Measurements from ENCODE around the gene OAS2.

OAS2 gene

DNA sequence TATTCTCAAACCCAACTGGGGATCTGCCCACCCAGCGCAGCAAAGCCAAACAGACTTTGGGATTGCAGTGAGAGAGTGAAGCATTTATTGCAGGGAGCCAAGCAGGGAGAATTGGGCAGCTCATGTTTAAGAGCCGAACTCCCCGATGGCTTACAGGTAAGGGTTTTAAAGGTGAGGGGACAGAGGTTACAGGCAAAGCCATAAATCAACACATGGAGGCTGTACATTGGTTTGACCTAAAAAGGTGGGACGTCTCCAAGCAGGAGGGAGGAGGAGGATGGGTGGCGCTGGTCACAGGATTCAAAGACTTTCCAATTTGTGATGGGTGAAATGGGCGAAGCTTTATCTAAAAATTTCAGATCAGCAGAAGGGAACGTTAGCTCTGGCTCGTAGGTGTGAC is 18.2 kb downstream of the OAS2 start:
- Histone ChIP-seq H3K9me3 (ENCODE audit: insufficient read depth, low read length) (no peaks in the 10 kb centered on the region; the same call in 1 of the 2 replicates), H3K79me2 (ENCODE audit: insufficient read depth, low read length) (no peaks in the 10 kb centered on the region), H3K27me3 (ENCODE audit: low read length) (no peaks in the 10 kb centered on the region), H2AFZ (ENCODE audit: low read depth, low read length, severe bottlenecking) (no peak overlapping the region), H3K4me2 (ENCODE audit: low read depth, low read length, poor library complexity, severe bottlenecking) (no peak overlapping the region), H3K9ac (ENCODE audit: low read length) (no peak overlapping the region), H3K27ac (ENCODE audit: low read depth, low read length) (no peak overlapping the region), H3K9me2 (replicated peaks; ENCODE audit: insufficient read depth, low read length) (no peaks in the 10 kb centered on the region), H3F3A (ENCODE audit: insufficient read depth) (peaks cover 13% of the 10 kb centered on the region), H3K4me3 (ENCODE audit: insufficient read depth, low read length, poor library complexity, severe bottlenecking) (no peak overlapping the region), H4K20me1 (ENCODE audit: low read depth, low read length) (no peaks in the 10 kb centered on the region), H3K36me3 (ENCODE audit: low read length) (peaks cover 6% of the 10 kb centered on the region; the same call in 1 of the 2 replicates)
- TF ChIP-seq CTCF (IDR thresholded peaks at IDR 0.05; ENCODE audit: insufficient read depth, low read length, poor library complexity, severe bottlenecking): no peak
- TF ChIP-seq EZH2phosphoT487 (conservative IDR thresholded peaks at IDR 0.05; ENCODE audit: low read length): no peak

GRCh38 chr12:112997506-112997905 is 19.2 kb downstream of the OAS2 start:
- Histone ChIP-seq H3K9me2 (replicated peaks; ENCODE audit: insufficient read depth, low read length) (no peaks in the 10 kb centered on the region), H3K79me2 (ENCODE audit: insufficient read depth, low read length) (no peaks in the 10 kb centered on the region), H3K9ac (ENCODE audit: low read length) (no peak overlapping the region), H4K20me1 (ENCODE audit: low read depth, low read length) (no peaks in the 10 kb centered on the region), H3K4me2 (ENCODE audit: low read depth, low read length, poor library complexity, severe bottlenecking) (no peak overlapping the region), H3K27ac (ENCODE audit: low read depth, low read length) (no peak overlapping the region), H2AFZ (ENCODE audit: low read depth, low read length, severe bottlenecking) (no peak overlapping the region), H3K4me3 (ENCODE audit: insufficient read depth, low read length, poor library complexity, severe bottlenecking) (no peak overlapping the region), H3K27me3 (ENCODE audit: low read length) (no peaks in the 10 kb centered on the region), H3K9me3 (ENCODE audit: insufficient read depth, low read length) (no peaks in the 10 kb centered on the region; the same call in 1 of the 2 replicates), H3K36me3 (ENCODE audit: low read length) (peaks cover 6% of the 10 kb centered on the region; the same call in 1 of the 2 replicates), H3F3A (ENCODE audit: insufficient read depth) (peaks cover 13% of the 10 kb centered on the region)
- no peak for TF ChIP-seq EZH2phosphoT487 (conservative IDR thresholded peaks at IDR 0.05; ENCODE audit: low read length)
- no peak for TF ChIP-seq CTCF (IDR thresholded peaks at IDR 0.05; ENCODE audit: insufficient read depth, low read length, poor library complexity, severe bottlenecking)

DNA sequence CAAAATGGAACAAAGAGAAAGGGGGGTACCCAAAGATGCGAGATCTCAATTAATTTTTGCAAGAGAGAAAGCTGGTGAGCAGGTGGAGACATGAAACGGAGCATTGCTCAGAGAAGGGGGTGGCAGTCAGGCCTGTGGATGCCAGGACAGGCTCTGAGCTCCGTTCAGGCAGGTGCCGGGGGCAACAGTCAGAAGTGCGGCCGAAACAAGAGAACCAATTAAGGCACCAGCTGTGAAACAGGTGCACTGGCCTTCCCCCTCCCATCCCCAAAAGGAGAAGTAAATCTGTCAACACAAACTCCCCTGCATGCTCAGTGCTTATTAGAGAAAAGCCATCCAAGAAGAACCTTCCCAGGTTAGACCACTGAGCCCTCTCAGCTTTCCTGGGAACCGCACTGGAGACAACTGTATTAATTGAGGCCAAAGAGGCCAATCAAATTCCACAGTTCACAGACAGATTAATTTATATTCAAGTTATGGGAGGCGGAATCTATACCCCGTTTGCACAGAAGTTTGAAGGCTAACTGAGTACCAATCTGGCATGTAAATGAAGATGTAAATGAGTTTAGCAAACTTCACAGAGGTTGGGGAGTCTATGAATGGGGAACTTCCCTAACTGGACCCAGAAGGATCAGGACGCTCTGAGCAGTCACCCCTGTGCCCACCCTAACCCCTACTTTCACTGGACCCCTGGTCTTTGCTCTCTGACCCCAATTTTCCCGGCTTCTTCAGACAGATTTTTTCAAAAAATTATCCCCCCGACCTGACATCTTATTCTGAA is 20.9 kb downstream of the OAS2 start:
- no peaks in the 10 kb centered on the region; the same call in 1 of the 2 replicates for H3K9me3 ChIP-seq (ENCODE audit: insufficient read depth, low read length)
- no peaks in the 10 kb centered on the region for H4K20me1 ChIP-seq (ENCODE audit: low read depth, low read length)
- no peaks in the 10 kb centered on the region for H3K79me2 ChIP-seq (ENCODE audit: insufficient read depth, low read length)
- H3K27ac ChIP-seq (ENCODE audit: low read depth, low read length): peak overlapping the region; percentile 92
- H3K9me2 ChIP-seq (replicated peaks; ENCODE audit: insufficient read depth, low read length): no peaks in the 10 kb centered on the region
- peak overlapping the region; percentile 63 for H3K4me2 ChIP-seq (ENCODE audit: low read depth, low read length, poor library complexity, severe bottlenecking)
- peak overlapping the region; percentile 1; the same call in 1 of the 2 replicates for H3K9ac ChIP-seq (ENCODE audit: low read length)
- H2AFZ ChIP-seq (ENCODE audit: low read depth, low read length, severe bottlenecking): no peak overlapping the region
- peak overlapping the region; percentile 12 for H3K4me3 ChIP-seq (ENCODE audit: insufficient read depth, low read length, poor library complexity, severe bottlenecking)
- peaks cover 6% of the 10 kb centered on the region; the same call in 1 of the 2 replicates for H3K36me3 ChIP-seq (ENCODE audit: low read length)
- peaks cover 13% of the 10 kb centered on the region for H3F3A ChIP-seq (ENCODE audit: insufficient read depth)
- TF ChIP-seq CTCF (IDR thresholded peaks at IDR 0.05; ENCODE audit: insufficient read depth, low read length, poor library complexity, severe bottlenecking) (no peak), EZH2phosphoT487 (conservative IDR thresholded peaks at IDR 0.05; ENCODE audit: low read length) (no peak)
- H3K27me3 ChIP-seq (ENCODE audit: low read length): no peaks in the 10 kb centered on the region

Data from SU-DHL-6 (cell line).